Esophagus squamous epithelium (tissue), 5 donors: ENCODE data around the gene TBX4. TPM values are rescaled to one million over a fixed set of nuclear protein-coding genes. Genes with fewer than 3 reads are reported as not detected.

Experiments
- DNase-seq: peaks from one replicate; lab custom pipeline; 2025; lab: John Stamatoyannopoulos, UW
- H3K27ac ChIP-seq, 4 donors: fragments of 200-600 bp; sonication (generic); one replicate each; pipeline ENCODE4 v1.5.1; 2016 to 2019; ENCODE audit warnings: mild to moderate bottlenecking in 1 of 4
- H3K27me3 ChIP-seq, 4 donors: fragments of 200-600 bp; sonication (generic); 1 replicate in 3 of 4; 2 replicates in 1 of 4; pipeline versions ENCODE4 v1.5.1 to v1.6.0; 2017 to 2021; ENCODE audit warnings: antibody characterized with exemption in 1 of 4
- H3K36me3 ChIP-seq, 3 donors: fragments of 200-600 bp; sonication (generic); one replicate each; pipeline ENCODE4 v1.5.1; 2016 to 2019
- H3K4me1 ChIP-seq, 3 donors: fragments of 200-600 bp; sonication (generic); one replicate each; pipeline ENCODE4 v1.5.1; 2017 to 2019
- H3K4me3 ChIP-seq, 4 donors: fragments of 200-600 bp; sonication (generic); 1 replicate in 3 of 4; 2 replicates in 1 of 4; pipeline ENCODE4 v1.5.1; 2016 to 2019; ENCODE audit warnings: mild to moderate bottlenecking in 2 of 4, moderate library complexity in 1 of 4
- H3K9me3 ChIP-seq, 3 donors: fragments of 200-600 bp; sonication (generic); one replicate each; pipeline ENCODE4 v1.5.1; 2016 to 2019
- POLR2A ChIP-seq, 4 donors: fragments of 450-650 bp; IDR thresholded peaks; one replicate each; pipeline ENCODE4 v1.6.1; 2017; ENCODE audit warnings: antibody characterized with exemption in 4 of 4, mild to moderate bottlenecking in 4 of 4, moderate library complexity in 3 of 4
- WGBS, 2 donors: methylation state at CpG; one replicate each; pipeline ENCODE4 v1.1.5; 2018; 5-methylcytosine and 5-hydroxymethylcytosine counted together
- intact Hi-C: fragments of 100-400 bp; cut with DNase I; formaldehyde crosslinking; loops from one replicate; pipeline ENCODE4 v1.15.0; 2022
- total RNA-seq, 4 donors: library from RNA; depleted of rRNA; stranded (reverse); fragments of >200 nt; gene quantifications; one replicate each; pipeline ENCODE4 v1.1.0, GENCODE V29; 2016
- TF ChIP-seq, protein P1 (sequence below), 6 experiments: fragments of 450-650 bp in 4 of 6; fragments of 200-600 bp in 2 of 6; sonication (generic) in 2 of 6; IDR thresholded peaks; one replicate each; pipeline ENCODE4 v1.5.1; 2016 to 2019; ENCODE audit warnings: antibody characterized with exemption in 6 of 6, mild to moderate bottlenecking in 4 of 6, moderate library complexity in 4 of 6
- donor health status: DM: yes; HTN: yes; CAD: no.

The TBX4 gene
- total RNA-seq, 4 donors from 2014 or later: not detected

DNA sequence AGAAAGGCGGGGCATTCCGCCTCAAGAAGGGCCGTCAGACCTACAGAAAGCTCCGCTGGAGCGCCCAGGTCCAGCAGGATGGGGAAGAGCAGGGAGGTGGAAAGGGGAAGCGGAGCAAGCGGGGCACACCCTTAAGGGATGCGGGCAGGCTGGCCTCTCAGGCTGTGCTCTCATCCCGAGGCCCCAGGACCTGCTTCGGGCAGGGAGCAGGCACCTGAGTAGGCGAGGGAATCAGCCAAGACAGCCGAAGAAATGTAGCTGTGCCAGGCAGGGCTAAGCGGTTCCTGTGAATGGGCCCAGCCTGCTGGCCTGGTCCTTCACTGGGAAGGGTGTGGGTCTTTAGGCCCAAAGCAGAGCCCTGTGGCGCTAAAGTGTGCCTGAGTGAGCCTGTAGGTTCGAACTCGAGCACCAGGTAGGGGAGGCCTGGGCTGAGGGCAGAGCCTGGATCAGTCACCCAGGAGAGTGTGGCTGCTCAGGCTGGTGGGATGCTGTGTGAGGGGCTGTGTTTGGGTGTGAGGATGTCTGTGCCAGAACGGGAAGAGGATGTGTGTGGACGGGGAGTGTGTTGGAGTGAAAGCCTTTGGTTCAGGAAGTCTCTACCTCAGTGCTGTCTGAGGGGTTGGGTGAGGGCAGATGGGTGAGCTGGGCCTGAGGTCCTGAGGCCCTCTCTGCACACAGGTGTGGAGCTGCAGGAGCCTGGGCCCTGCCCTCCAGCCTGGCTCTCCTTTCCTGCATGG is 3.3 kb downstream of the TBX4 start:
- Histone ChIP-seq H3K27me3 (peaks cover 22 to 100% (median 43%) of the 10 kb centered on the region in 4 donors), H3K27ac (no peak overlapping the region), H3K4me1 (peaks cover 13 to 41% (median 16%) of the 10 kb centered on the region in 3 donors), H3K4me3 (no peak overlapping the region), H3K36me3 (no peaks in the 10 kb centered on the region), H3K9me3 (no peaks in the 10 kb centered on the region)
- TF ChIP-seq, protein P1, sequence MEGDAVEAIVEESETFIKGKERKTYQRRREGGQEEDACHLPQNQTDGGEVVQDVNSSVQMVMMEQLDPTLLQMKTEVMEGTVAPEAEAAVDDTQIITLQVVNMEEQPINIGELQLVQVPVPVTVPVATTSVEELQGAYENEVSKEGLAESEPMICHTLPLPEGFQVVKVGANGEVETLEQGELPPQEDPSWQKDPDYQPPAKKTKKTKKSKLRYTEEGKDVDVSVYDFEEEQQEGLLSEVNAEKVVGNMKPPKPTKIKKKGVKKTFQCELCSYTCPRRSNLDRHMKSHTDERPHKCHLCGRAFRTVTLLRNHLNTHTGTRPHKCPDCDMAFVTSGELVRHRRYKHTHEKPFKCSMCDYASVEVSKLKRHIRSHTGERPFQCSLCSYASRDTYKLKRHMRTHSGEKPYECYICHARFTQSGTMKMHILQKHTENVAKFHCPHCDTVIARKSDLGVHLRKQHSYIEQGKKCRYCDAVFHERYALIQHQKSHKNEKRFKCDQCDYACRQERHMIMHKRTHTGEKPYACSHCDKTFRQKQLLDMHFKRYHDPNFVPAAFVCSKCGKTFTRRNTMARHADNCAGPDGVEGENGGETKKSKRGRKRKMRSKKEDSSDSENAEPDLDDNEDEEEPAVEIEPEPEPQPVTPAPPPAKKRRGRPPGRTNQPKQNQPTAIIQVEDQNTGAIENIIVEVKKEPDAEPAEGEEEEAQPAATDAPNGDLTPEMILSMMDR (IDR thresholded peaks at IDR 0.05): no peak
- no peak for TF ChIP-seq POLR2A (IDR thresholded peaks at IDR 0.05)
- no peak for DNase-seq
- intact Hi-C loops: no loop called here
- WGBS, 2 donors: 70 to 74% methylated on average over 15 to 17 of the region's 18 CpGs

DNA sequence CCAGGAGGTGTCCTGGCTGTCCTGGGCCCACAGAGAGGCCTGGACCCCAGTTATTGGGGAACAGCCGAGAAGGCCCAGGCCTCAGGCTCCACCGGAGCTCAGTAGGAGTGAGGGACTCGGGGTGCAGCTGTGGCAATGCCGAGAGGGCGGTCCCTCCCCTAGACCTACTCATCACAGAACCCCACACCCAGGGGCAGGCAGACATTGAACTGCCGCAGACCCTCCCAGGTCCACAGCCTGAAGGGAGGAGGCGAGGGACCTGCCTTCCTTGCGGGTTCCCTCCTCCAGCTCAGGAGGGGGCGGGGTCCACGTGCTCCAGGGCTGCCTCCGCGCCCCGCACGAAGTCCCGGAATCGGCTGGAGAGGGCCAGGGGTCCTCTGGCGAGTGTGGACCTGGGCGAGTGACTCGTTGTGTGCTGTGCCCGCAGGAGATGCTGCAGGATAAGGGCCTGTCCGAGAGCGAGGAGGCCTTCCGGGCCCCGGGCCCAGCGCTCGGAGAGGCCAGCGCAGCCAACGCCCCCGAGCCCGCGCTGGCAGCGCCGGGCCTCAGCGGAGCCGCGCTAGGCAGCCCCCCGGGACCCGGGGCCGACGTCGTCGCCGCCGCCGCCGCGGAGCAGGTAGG is 3.9 kb downstream of the TBX4 start:
- no peak for DNase-seq
- no peaks in the 10 kb centered on the region for H3K9me3 ChIP-seq
- intact Hi-C loops: no loop called here
- H3K4me1 ChIP-seq: peaks cover 13 to 41% (median 16%) of the 10 kb centered on the region in 3 donors
- H3K27ac ChIP-seq: no peak overlapping the region
- no peaks in the 10 kb centered on the region for H3K36me3 ChIP-seq
- H3K4me3 ChIP-seq: no peak overlapping the region
- no peak for TF ChIP-seq POLR2A (IDR thresholded peaks at IDR 0.05)
- TF ChIP-seq, protein P1 (IDR thresholded peaks at IDR 0.05): no peak
- H3K27me3 ChIP-seq: peaks cover 22 to 100% (median 46%) of the 10 kb centered on the region in 4 donors
- 74% methylated on average over 10 of the region's 47 CpGs; no CpG with 5 or more reads in 1 of the 2 donors for WGBS, 2 donors

DNA sequence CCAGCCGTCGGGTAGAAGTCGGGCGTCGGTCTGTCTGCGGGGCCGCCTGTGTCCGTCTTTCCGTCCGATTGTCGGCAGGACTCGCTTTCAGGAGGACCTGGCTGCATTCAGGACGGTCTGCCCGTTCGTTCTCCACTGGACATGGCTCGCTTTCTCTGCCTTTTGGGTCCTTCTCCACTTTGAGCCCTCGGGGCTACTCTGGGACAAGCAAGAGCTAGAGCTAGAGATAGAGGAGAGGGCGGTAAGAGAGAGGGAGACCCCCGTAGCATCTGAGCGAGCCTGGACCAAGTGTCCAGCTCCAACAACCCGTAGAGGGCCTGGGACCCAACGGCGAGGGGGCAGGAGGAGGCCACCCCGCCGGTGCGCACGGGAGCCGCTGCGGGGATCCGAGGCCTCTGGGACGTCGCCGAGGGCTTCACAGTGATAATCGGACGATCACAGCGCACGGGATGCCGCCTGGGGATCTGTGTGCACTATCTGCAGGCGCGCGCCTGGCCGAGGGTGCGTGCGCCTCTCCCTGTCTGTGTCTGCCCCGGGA is 4.5 kb downstream of the TBX4 start:
- Histone ChIP-seq H3K27ac (no peak overlapping the region), H3K4me3 (peak overlapping the region; percentile 3 to 37 (median 16)), H3K36me3 (no peaks in the 10 kb centered on the region), H3K4me1 (peaks cover 13 to 41% (median 15%) of the 10 kb centered on the region in 3 donors), H3K27me3 (peaks cover 18 to 100% (median 43%) of the 10 kb centered on the region in 4 donors), H3K9me3 (no peaks in the 10 kb centered on the region)
- no peak for DNase-seq
- no peak for TF ChIP-seq POLR2A (IDR thresholded peaks at IDR 0.05)
- TF ChIP-seq, protein P1 (IDR thresholded peaks at IDR 0.05): no peak
- intact Hi-C loops: no loop called here
- 32 to 49% methylated on average over 17 to 27 of the region's 45 CpGs for WGBS, 2 donors

- no peak for DNase-seq
- Histone ChIP-seq H3K9me3 (no peaks in the 10 kb centered on the region), H3K27ac (no peak overlapping the region), H3K4me3 (peak overlapping the region; percentile 3 to 37 (median 16)), H3K36me3 (no peaks in the 10 kb centered on the region), H3K27me3 (peaks cover 12 to 100% (median 40%) of the 10 kb centered on the region in 4 donors), H3K4me1 (peaks cover 8 to 41% (median 15%) of the 10 kb centered on the region in 3 donors)
- intact Hi-C loops: no loop called here
- TF ChIP-seq, protein P1 (IDR thresholded peaks at IDR 0.05): no peak
- no peak for TF ChIP-seq POLR2A (IDR thresholded peaks at IDR 0.05)
- WGBS, 2 donors: 23 to 37% methylated on average over 9 to 19 of the region's 39 CpGs
These were observed 5.2 kb downstream of the TBX4 start for GRCh38 chr17:61457226-61457983.
